GM12891 (cell line): ENCODE results near the gene PDZD2.

Experiments
- PAX5 ChIP-seq: IDR thresholded peaks from 2 replicates; pipeline ENCODE4 v1.6.1; 2011; ENCODE audit warnings: low read length, moderate library complexity, mild to moderate bottlenecking; ENCODE audit not compliant: insufficient read depth, severe bottlenecking
- POLR2A ChIP-seq: IDR thresholded peaks from 2 replicates; pipeline ENCODE4 v1.6.1; 2011; ENCODE audit warnings: low read depth, low read length, control low read depth
- POLR2AphosphoS5 ChIP-seq: IDR thresholded peaks from 2 replicates; pipeline ENCODE4 v1.6.1; 2011; ENCODE audit warnings: low read depth, low read length, control low read depth
- POU2F2 ChIP-seq: IDR thresholded peaks from 2 replicates; pipeline ENCODE4 v1.6.1; 2011; ENCODE audit warnings: low read depth, mild to moderate bottlenecking, control low read depth, low read length, moderate library complexity
- SPI1 ChIP-seq: IDR thresholded peaks from 2 replicates; pipeline ENCODE4 v1.6.1; 2011; ENCODE audit warnings: low read depth, low read length, control low read depth
- TAF1 ChIP-seq: IDR thresholded peaks from 2 replicates; pipeline ENCODE4 v1.6.1; 2011; ENCODE audit warnings: low read depth, low read length, control low read depth

DNA sequence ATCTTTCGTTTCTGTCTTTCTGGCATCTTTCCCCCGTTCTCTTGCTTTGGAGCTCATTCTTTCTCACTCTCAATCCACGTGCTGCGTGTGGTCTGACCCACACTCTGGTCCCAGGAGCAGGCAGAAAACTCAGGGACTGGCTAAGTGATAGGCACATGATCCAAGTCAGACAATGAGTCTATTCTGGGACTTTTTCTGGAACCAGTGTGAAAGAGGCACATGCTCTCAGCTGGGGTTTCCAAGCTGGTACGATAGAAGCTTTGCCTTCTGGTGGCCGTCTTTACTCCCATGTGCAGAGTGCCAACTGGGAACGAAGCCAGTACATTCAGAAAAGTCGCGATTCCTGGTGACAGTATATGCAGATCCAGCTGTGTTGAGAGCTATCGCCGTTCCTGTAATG lies 94.4 kb downstream of the PDZD2 start:
- TF ChIP-seq POLR2A (no peak), POLR2AphosphoS5 (no peak), TAF1 (no peak), POU2F2 (no peak), PAX5 (no peak), SPI1 (no peak)
